SK-N-SH treated with all-trans-retinoic acid at 6 μM for 48 hours (cell line): ENCODE measurements around the gene KPNA1.

Source experiments
- BACH2 ChIP-seq: fragments of 250-450 bp; sonication (Bioruptor Pico); IDR thresholded peaks from 2 replicates; pipeline ENCODE4 v1.9.0; 2021; ENCODE audit warnings: mild to moderate bottlenecking, borderline replicate concordance
- CSDC2 ChIP-seq: fragments of 250-450 bp; sonication (Bioruptor Pico); IDR thresholded peaks from 2 replicates; pipeline ENCODE4 v1.5.0; 2020; ENCODE audit warnings: mild to moderate bottlenecking, moderate library complexity
- CSRNP3 ChIP-seq: fragments of 250-450 bp; sonication (Bioruptor Pico); IDR thresholded peaks from 2 replicates; pipeline ENCODE4 v1.5.1; 2021; ENCODE audit warnings: mild to moderate bottlenecking, moderate library complexity
- OSR1 ChIP-seq: fragments of 250-450 bp; sonication (Bioruptor Pico); IDR thresholded peaks from 2 replicates; pipeline ENCODE4 v1.8.0; 2022; ENCODE audit warnings: moderate library complexity, mild to moderate bottlenecking, inconsistent platforms
- PATZ1 ChIP-seq: fragments of 250-450 bp; sonication (Bioruptor Pico); IDR thresholded peaks from 2 replicates; pipeline ENCODE4 v1.8.0; 2020; ENCODE audit warnings: mild to moderate bottlenecking, moderate library complexity, borderline replicate concordance
- RARB ChIP-seq: fragments of 250-450 bp; sonication (Bioruptor Pico); IDR thresholded peaks from 2 replicates; pipeline ENCODE4 v1.8.0; 2021; ENCODE audit warnings: mild to moderate bottlenecking, moderate library complexity
- TCF4 ChIP-seq: fragments of 250-450 bp; sonication (Bioruptor Pico); IDR thresholded peaks from 2 replicates; pipeline ENCODE4 v1.8.0; 2021; ENCODE audit warnings: mild to moderate bottlenecking, moderate library complexity, borderline replicate concordance
- TSHZ2 ChIP-seq: fragments of 250-450 bp; sonication (Bioruptor Pico); IDR thresholded peaks from 2 replicates; pipeline ENCODE4 v1.5.0; 2020; ENCODE audit warnings: mild to moderate bottlenecking, moderate library complexity
- ZFP3 ChIP-seq: fragments of 250-450 bp; sonication (Bioruptor Pico); IDR thresholded peaks from 2 replicates; pipeline ENCODE4 v1.5.0; 2020; ENCODE audit warnings: mild to moderate bottlenecking, moderate library complexity
- ZFP30 ChIP-seq: fragments of 450-650 bp; formaldehyde crosslinking; IDR thresholded peaks from 2 replicates; pipeline ENCODE4 v1.5.0; 2022; ENCODE audit warnings: mild to moderate bottlenecking, moderate library complexity
- ZNF565 ChIP-seq: fragments of 450-650 bp; formaldehyde crosslinking; conservative IDR thresholded peaks from 2 replicates; pipeline ENCODE4 v1.5.0; 2020; ENCODE audit warnings: low read depth, mild to moderate bottlenecking, moderate library complexity

GRCh38 chr3:122469659-122470058 lies 45.1 kb downstream of the KPNA1 start:
- TF ChIP-seq PATZ1 (CRISPR knock-in tag) (no peak), TSHZ2 (CRISPR knock-in tag) (no peak), OSR1 (CRISPR knock-in tag) (no peak), ZFP3 (CRISPR knock-in tag) (no peak), RARB (CRISPR knock-in tag) (no peak), CSRNP3 (no peak), CSDC2 (no peak), ZFP30 (no peak), BACH2 (CRISPR knock-in tag) (no peak), TCF4 (no peak), ZNF565 (CRISPR knock-in tag) (no peak)
